HL-60 (cell line): Measurements from ENCODE around the gene C6orf52.

Experiments
- CTCF ChIP-seq: IDR thresholded peaks from one replicate; pipeline ENCODE4 v1.5.1; 2011; ENCODE audit warnings: low read length, control low read depth, inconsistent platforms; ENCODE audit not compliant: insufficient read depth
- GABPA ChIP-seq: IDR thresholded peaks from 2 replicates; pipeline ENCODE4 v1.6.1; 2012; ENCODE audit warnings: low read depth
- SPI1 ChIP-seq: IDR thresholded peaks from 2 replicates; pipeline ENCODE4 v1.6.1; 2012; ENCODE audit warnings: low read depth, mild to moderate bottlenecking, borderline replicate concordance

DNA sequence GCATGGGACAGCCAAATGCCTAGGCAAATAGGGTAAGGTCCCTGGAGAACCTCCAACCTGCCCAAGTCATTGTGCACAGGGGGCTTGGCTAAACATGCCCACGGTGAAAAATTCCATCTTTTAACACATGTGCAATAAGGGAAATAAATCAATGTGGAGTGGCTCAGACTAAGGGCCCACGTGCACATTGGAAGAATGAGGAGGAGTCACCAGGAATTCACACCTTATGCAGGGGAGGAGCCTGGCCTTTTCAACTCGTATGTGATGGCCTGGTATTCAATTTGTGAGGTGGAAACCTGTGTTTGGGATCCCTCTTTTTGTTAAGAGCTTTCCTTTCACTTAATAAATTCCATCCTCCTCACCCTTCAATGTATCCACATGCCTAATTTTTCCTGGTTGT lies 12.6 kb downstream of the C6orf52 start:
- TF ChIP-seq CTCF (no peak), GABPA (no peak), SPI1 (no peak)
